Endothelial cell of umbilical vein (primary cell): ENCODE results near the gene MOB3B. TPM values are rescaled to one million over a fixed set of nuclear protein-coding genes. Genes with fewer than 3 reads are reported as not detected.

Experiments used
- BruUV-seq: library from RNA; stranded (reverse); fragments of 400-500 nt; replicated peaks from 2 replicates; lab custom pipeline; 2021; lab: Mats Ljungman, UMichigan
- CTCF ChIA-PET: fragments of 300-600, 350-600 bp; sonication (Branson Sonifier 250); formaldehyde crosslinking; loops from one replicate; lab custom pipeline; 2021; ENCODE audit warnings: antibody characterized with exemption, inconsistent platforms; lab: Charles Lee
- POLR2A ChIA-PET: fragments of 300-600, 350-600 bp; sonication (Branson Sonifier 250); formaldehyde crosslinking; loops from one replicate; lab custom pipeline; 2021; ENCODE audit warnings: antibody characterized with exemption, inconsistent platforms; lab: Charles Lee
- DNase-seq: peaks from one replicate; pipeline ENCODE4 v3.0.0-alpha.2; 2011; ENCODE audit warnings: low read depth, low spot score
- FAIRE-seq: peaks from 2 replicates; lab custom pipeline; 2011; peaks lifted over from hg19 to GRCh38; lab: Jason Lieb, UNC
- H2AFZ ChIP-seq: 2 replicates; pipeline ENCODE4 v1.6.0; 2012; ENCODE audit warnings: low read depth, low read length, control low read depth, inconsistent platforms
- H3K27ac ChIP-seq: 2 replicates; pipeline ENCODE4 v1.5.1; 2011; ENCODE audit warnings: low read depth, mild to moderate bottlenecking, control low read depth, low read length, moderate library complexity; ENCODE audit not compliant: insufficient read depth
- H3K27me3 ChIP-seq, 2 experiments: 2 replicates each; pipeline versions ENCODE4 v1.6.0 to v1.6.1; 2011; ENCODE audit warnings: low read length in 2 of 2, mixed read lengths in 1 of 2; ENCODE audit not compliant: control insufficient read depth in 2 of 2, insufficient read depth in 2 of 2
- H3K36me3 ChIP-seq, 2 experiments: 2 replicates in 1 of 2; 3 replicates in 1 of 2; pipeline ENCODE4 v1.5.1; 2011; ENCODE audit warnings: low read length in 2 of 2, mild to moderate bottlenecking in 1 of 2, moderate library complexity in 1 of 2; ENCODE audit not compliant: control insufficient read depth in 2 of 2, insufficient read depth in 2 of 2; ENCODE audit errors: extremely low read depth in 1 of 2
- H3K4me1 ChIP-seq: 3 replicates; pipeline ENCODE4 v1.5.1; 2011; ENCODE audit warnings: mild to moderate bottlenecking, low read length; ENCODE audit not compliant: control insufficient read depth, insufficient read depth; ENCODE audit errors: extremely low read depth
- H3K4me2 ChIP-seq: 2 replicates; pipeline ENCODE4 v1.6.1; 2011; ENCODE audit warnings: low read length, control low read depth, mixed read lengths; ENCODE audit not compliant: insufficient read depth
- H3K4me3 ChIP-seq, 3 experiments: fragments of 200-600 bp in 1 of 3; sonication (generic), shearing (Covaris generic) in 1 of 3; replicated peaks in 1 of 3; 2 replicates each; pipeline ENCODE4 v1.5.1; 2011 to 2016; ENCODE audit warnings: control low read depth in 3 of 3, low read length in 3 of 3, mild to moderate bottlenecking in 2 of 3, inconsistent platforms in 1 of 3, low read depth in 1 of 3, moderate library complexity in 1 of 3; ENCODE audit not compliant: insufficient read depth in 1 of 3
- H3K79me2 ChIP-seq: 2 replicates; pipeline ENCODE4 v1.6.0; 2012; ENCODE audit warnings: low read length, inconsistent platforms; ENCODE audit not compliant: control insufficient read depth, insufficient read depth
- H3K9ac ChIP-seq: replicated peaks from 2 replicates; pipeline ENCODE3; 2011; ENCODE audit warnings: low read length, control low read depth; ENCODE audit not compliant: insufficient read depth; ENCODE audit errors: extremely low read depth
- H3K9me1 ChIP-seq: replicated peaks from 3 replicates; pipeline ENCODE4 v1.6.0; 2011; ENCODE audit warnings: mild to moderate bottlenecking, low read length; ENCODE audit not compliant: control insufficient read depth, insufficient read depth; ENCODE audit errors: extremely low read depth
- H3K9me3 ChIP-seq: replicated peaks from 2 replicates; pipeline ENCODE4 v1.5.1; 2012; ENCODE audit warnings: low read length, inconsistent platforms; ENCODE audit not compliant: control insufficient read depth, insufficient read depth
- H4K20me1 ChIP-seq: replicated peaks from 2 replicates; pipeline ENCODE3; 2011; ENCODE audit warnings: mild to moderate bottlenecking, low read length; ENCODE audit not compliant: control insufficient read depth, insufficient read depth; ENCODE audit errors: extremely low read depth
- CTCF ChIP-seq, 2 donors: IDR thresholded peaks; 1 replicate in 1 of 2; 2 replicates in 1 of 2; pipeline ENCODE4 v1.5.1; 2011; ENCODE audit warnings: low read length in 2 of 2, mild to moderate bottlenecking in 2 of 2, moderate library complexity in 2 of 2, control low read depth in 1 of 2, inconsistent platforms in 1 of 2, low read depth in 1 of 2; ENCODE audit not compliant: insufficient read depth in 1 of 2; ENCODE audit errors: extremely low read depth in 1 of 2
- EZH2 ChIP-seq: IDR thresholded peaks from 2 replicates; pipeline ENCODE4 v1.6.1; 2012; ENCODE audit warnings: borderline replicate concordance, low read depth, mild to moderate bottlenecking, moderate library complexity, low read length, inconsistent platforms; ENCODE audit not compliant: severe bottlenecking
- FOS ChIP-seq: IDR thresholded peaks from 2 replicates; pipeline ENCODE4 v1.6.1; 2011; ENCODE audit warnings: mild to moderate bottlenecking, low read length, moderate library complexity, borderline replicate concordance; ENCODE audit not compliant: insufficient read depth
- GATA2 ChIP-seq: IDR thresholded peaks from 2 replicates; pipeline ENCODE4 v1.7.0; 2011; ENCODE audit warnings: low read depth, mild to moderate bottlenecking, moderate library complexity, mixed read lengths, low read length; ENCODE audit not compliant: insufficient read length, insufficient read depth
- JUN ChIP-seq: IDR thresholded peaks from 2 replicates; pipeline ENCODE4 v1.6.1; 2011; ENCODE audit warnings: borderline replicate concordance, low read depth; ENCODE audit not compliant: insufficient read length, insufficient read depth
- MAX ChIP-seq: IDR thresholded peaks from 2 replicates; pipeline ENCODE4 v1.6.1; 2011; ENCODE audit not compliant: insufficient read depth, insufficient read length
- MYC ChIP-seq: IDR thresholded peaks from one replicate; pipeline ENCODE4 v1.6.1; 2011; ENCODE audit warnings: mild to moderate bottlenecking, low read depth, low read length
- POLR2A ChIP-seq: IDR thresholded peaks from 2 replicates; pipeline ENCODE4 v1.6.1; 2012; ENCODE audit warnings: low read depth, mild to moderate bottlenecking, control low read depth, low read length
- POLR2AphosphoS5 ChIP-seq: IDR thresholded peaks from 2 replicates; pipeline ENCODE4 v1.6.1; 2012; ENCODE audit warnings: low read depth, mild to moderate bottlenecking, control low read depth, low read length, moderate library complexity; ENCODE audit not compliant: insufficient read depth
- dilution Hi-C: fragments of 300-500 bp; cut with MboI; formaldehyde crosslinking; loops from one replicate; pipeline ENCODE4 v1.15.0; 2019; ENCODE audit warnings: low sequenced_read_pairs; ENCODE audit not compliant: extremely low pct_ligation_motif_present
- intact Hi-C: fragments of 100-400 bp; cut with micrococcal nuclease; formaldehyde crosslinking; loops from one replicate; pipeline ENCODE4 v1.10.0; 2022
- polyA plus RNA-seq, 4 experiments: library from polyadenylated mRNA; depleted of rRNA in 3 of 4; stranded (reverse) in 3 of 4; unstranded in 1 of 4; fragments of >200 nt; gene quantifications; 2 replicates each; pipeline versions ENCODE4 v1.2.1 to v1.2.3, GENCODE V29; 2011 to 2012; ENCODE audit warnings: missing spikeins in 1 of 4
- total RNA-seq: library from RNA; stranded (reverse); gene quantifications from 2 replicates; pipeline ENCODE4 v1.2.3, GENCODE V29; 2021

MOB3B gene
- total and polyA plus RNA-seq, 2 donors (not counting 3 experiments of a cell fraction or from before 2014, with no cell fraction given): 0.03 TPM; not detected in 1

- Histone ChIP-seq H3K27ac (no peak overlapping the region), H3K36me3 (no peaks in the 10 kb centered on the region), H3K9ac (no peak overlapping the region), H4K20me1 (no peaks in the 10 kb centered on the region), H3K4me3 (no peak overlapping the region), H3K9me3 (no peaks in the 10 kb centered on the region), H3K79me2 (no peaks in the 10 kb centered on the region), H3K27me3 (no peaks in the 10 kb centered on the region), H3K4me1 (no peaks in the 10 kb centered on the region), H3K9me1 (no peaks in the 10 kb centered on the region), H3K4me2 (no peak overlapping the region), H2AFZ (no peak overlapping the region)
- dilution Hi-C loops: no loop called here
- FAIRE-seq (no peak), DNase-seq (no peak)
- BruUV-seq: no TSS peak
- CTCF ChIA-PET: no interaction called here
- intact Hi-C loops: no loop called here
- no peak for TF ChIP-seq JUN
- POLR2A ChIA-PET: no interaction called here
These were observed 103.6 kb downstream of the MOB3B start for GRCh38 chr9:27425827-27426510.

- no TSS peak for BruUV-seq
- no peaks in the 10 kb centered on the region for H3K9me1 ChIP-seq
- no peaks in the 10 kb centered on the region for H3K36me3 ChIP-seq
- H3K27me3 ChIP-seq: no peaks in the 10 kb centered on the region
- H3K9ac ChIP-seq: no peak overlapping the region
- no peaks in the 10 kb centered on the region for H4K20me1 ChIP-seq
- no peaks in the 10 kb centered on the region for H3K4me1 ChIP-seq
- intact Hi-C loops (no loop called here), dilution Hi-C loops (no loop called here)
- H3K4me2 ChIP-seq: no peak overlapping the region
- FAIRE-seq (no peak), DNase-seq (no peak)
- no peaks in the 10 kb centered on the region for H3K79me2 ChIP-seq
- CTCF ChIA-PET: interaction anchor here (0.6 kb wide), 1 partner anchor 115 kb away, joined by 3 read pairs; no protein-coding TSS in a partner anchor
- POLR2A ChIA-PET: no interaction called here
- no peak for TF ChIP-seq GATA2
- TF ChIP-seq FOS: no peak
- TF ChIP-seq EZH2: no peak
- no peak for TF ChIP-seq JUN
- no peak for TF ChIP-seq CTCF (IDR thresholded peaks at IDR 0.05; ENCODE audit: extremely low read depth in 1 of 2, insufficient read depth in 1 of 2, low read depth in 1 of 2, low read length in 2 of 2)
- no peak for TF ChIP-seq MAX
- no peak for TF ChIP-seq POLR2AphosphoS5
- no peak for TF ChIP-seq POLR2A
- TF ChIP-seq MYC: no peak
- no peak overlapping the region for H2AFZ ChIP-seq
- no peak overlapping the region for H3K4me3 ChIP-seq
- H3K27ac ChIP-seq: no peak overlapping the region
- H3K9me3 ChIP-seq: no peaks in the 10 kb centered on the region
These were observed 105.5 kb downstream of the MOB3B start for GRCh38 chr9:27423915-27424710.
